HepG2 (cell line): ENCODE measurements around the gene MIPEP. TPM values are rescaled to one million over a fixed set of nuclear protein-coding genes. Genes with fewer than 3 reads are reported as not detected.

Source experiments
- ATAC-seq: fragments of 200-7000 bp; cut with Tn5 transposase; 3 replicates; pipeline ENCODE4 v1.9.1; 2020; ENCODE audit warnings: mild to moderate bottlenecking, moderate library complexity
- BruUV-seq: library from RNA; stranded (reverse); fragments of 400-500 nt; replicated peaks from 2 replicates; lab custom pipeline; 2021; lab: Mats Ljungman, UMichigan
- CTCF ChIA-PET: fragments of 300-600 bp; formaldehyde crosslinking; extraction: SDS; loops from one replicate; lab custom pipeline; 2021; ENCODE audit warnings: low total read pairs, inconsistent platforms, low intra/inter-chr PET ratio; lab: Yijun Ruan, JAX
- POLR2A ChIA-PET: fragments of 350-600 bp; sonication (Branson Sonifier 250); formaldehyde crosslinking; loops from one replicate; lab custom pipeline; 2020; ENCODE audit warnings: antibody characterized with exemption, inconsistent platforms; lab: Yijun Ruan, JAX
- DNase-seq: peaks from one replicate; pipeline ENCODE4 v3.0.0-alpha.2; 2015; ENCODE audit warnings: low spot score
- FAIRE-seq: peaks from 3 replicates; lab custom pipeline; 2011; peaks lifted over from hg19 to GRCh38; lab: Jason Lieb, UNC
- H2AFZ ChIP-seq: one replicate; pipeline ENCODE4 v1.6.1; 2011; ENCODE audit warnings: low read length, inconsistent platforms
- H3K27ac ChIP-seq: fragments of 300-600 bp; 3 replicates; pipeline ENCODE4 v1.8.0; 2011; ENCODE audit warnings: mixed run types, mild to moderate bottlenecking, mixed read lengths, low read length, inconsistent platforms; ENCODE audit not compliant: insufficient read depth; ENCODE audit errors: extremely low read length
- H3K27me3 ChIP-seq, 2 experiments: fragments of 200-600 bp in 1 of 2; 2 replicates in 1 of 2; 3 replicates in 1 of 2; pipeline versions ENCODE4 v1.6.0 to v1.8.0; 2011; ENCODE audit warnings: low read length in 2 of 2, mild to moderate bottlenecking in 2 of 2, moderate library complexity in 2 of 2, inconsistent platforms in 1 of 2; ENCODE audit not compliant: insufficient read depth in 2 of 2, control insufficient read depth in 1 of 2
- H3K36me3 ChIP-seq, 2 experiments: fragments of 200-600 bp in 1 of 2; replicated peaks in 1 of 2; 2 replicates in 1 of 2; 3 replicates in 1 of 2; pipeline versions ENCODE4 v1.5.1 to v1.8.0; 2011; ENCODE audit warnings: low read length in 2 of 2, inconsistent platforms in 1 of 2; ENCODE audit not compliant: insufficient read depth in 2 of 2, control insufficient read depth in 1 of 2
- H3K4me1 ChIP-seq: 2 replicates; pipeline ENCODE4 v1.5.1; 2012; ENCODE audit warnings: low read length, inconsistent platforms; ENCODE audit not compliant: insufficient read depth
- H3K4me2 ChIP-seq: 2 replicates; pipeline ENCODE4 v1.6.0; 2011; ENCODE audit warnings: low read depth, low read length, inconsistent platforms
- H3K4me3 ChIP-seq, 3 experiments: fragments of 200-600 bp in 1 of 3; sonication (generic), shearing (Covaris generic) in 1 of 3; replicated peaks in 1 of 3; 2 replicates each; pipeline ENCODE4 v1.5.1; 2011 to 2016; ENCODE audit warnings: low read length in 3 of 3, inconsistent platforms in 2 of 3, low read depth in 2 of 3, mild to moderate bottlenecking in 2 of 3, control low read depth in 1 of 3, mixed read lengths in 1 of 3; ENCODE audit not compliant: insufficient read depth in 1 of 3
- H3K79me2 ChIP-seq: one replicate; pipeline ENCODE4 v1.6.1; 2011; ENCODE audit warnings: low read length, inconsistent platforms; ENCODE audit not compliant: insufficient read depth
- H3K9ac ChIP-seq: 2 replicates; pipeline ENCODE4 v1.6.0; 2011; ENCODE audit warnings: mild to moderate bottlenecking, low read depth, low read length, inconsistent platforms; ENCODE audit not compliant: insufficient read depth
- H3K9me3 ChIP-seq: 2 replicates; pipeline ENCODE4 v1.5.1; 2012; ENCODE audit warnings: mild to moderate bottlenecking, low read length
- H4K20me1 ChIP-seq: 2 replicates; pipeline ENCODE4 v1.6.0; 2011; ENCODE audit warnings: inconsistent platforms, mild to moderate bottlenecking, low read length, moderate library complexity; ENCODE audit not compliant: insufficient read depth
- ELK4 ChIP-seq: sonication (generic); formaldehyde crosslinking; IDR thresholded peaks from 2 replicates; pipeline ENCODE4 v1.9.0; 2021; ENCODE audit warnings: missing genetic modification reagents, borderline replicate concordance
- FOXA3 ChIP-seq: IDR thresholded peaks from 2 replicates; pipeline ENCODE4 v1.6.1; 2016; ENCODE audit warnings: missing genetic modification reagents, missing compliant biosample characterization
- FOXP4 ChIP-seq: sonication (generic); formaldehyde crosslinking; IDR thresholded peaks from 2 replicates; pipeline ENCODE4 v1.4.0; 2020; ENCODE audit warnings: missing genetic modification reagents
- GFI1 ChIP-seq: sonication (generic); formaldehyde crosslinking; IDR thresholded peaks from 2 replicates; pipeline ENCODE4 v1.5.0; 2020; ENCODE audit warnings: missing genetic modification reagents, mild to moderate bottlenecking, borderline replicate concordance
- GPBP1L1 ChIP-seq: sonication (generic); formaldehyde crosslinking; IDR thresholded peaks from 2 replicates; pipeline ENCODE4 v1.5.0; 2020; ENCODE audit warnings: mild to moderate bottlenecking, missing genetic modification reagents
- KLF11 ChIP-seq: IDR thresholded peaks from 2 replicates; pipeline ENCODE4 v1.6.1; 2016; ENCODE audit warnings: missing compliant biosample characterization
- KLF12 ChIP-seq: sonication (generic); formaldehyde crosslinking; IDR thresholded peaks from 2 replicates; pipeline ENCODE4 v1.4.0; 2020; ENCODE audit warnings: missing genetic modification reagents, borderline replicate concordance
- LRRFIP1 ChIP-seq: sonication (generic); formaldehyde crosslinking; conservative IDR thresholded peaks from 2 replicates; pipeline ENCODE4 v1.4.0; 2020; ENCODE audit warnings: missing genetic modification reagents
- MAZ ChIP-seq, 2 experiments: sonication (generic) in 1 of 2; formaldehyde crosslinking in 1 of 2; IDR thresholded peaks; 2 replicates each; pipeline versions ENCODE4 v1.5.0 to v1.6.1; 2012 to 2020; ENCODE audit warnings: low read depth in 2 of 2, mild to moderate bottlenecking in 2 of 2, borderline replicate concordance in 1 of 2, improper control_type of control experiment in 1 of 2, low read length in 1 of 2, missing genetic modification reagents in 1 of 2, moderate library complexity in 1 of 2
- PATZ1 ChIP-seq: sonication (generic); formaldehyde crosslinking; IDR thresholded peaks from 2 replicates; pipeline ENCODE4 v1.4.0; 2020; ENCODE audit warnings: missing genetic modification reagents
- ZNF275 ChIP-seq: sonication (generic); formaldehyde crosslinking; IDR thresholded peaks from 2 replicates; pipeline ENCODE4 v1.8.0; 2022; ENCODE audit warnings: missing genetic modification reagents, mild to moderate bottlenecking, inconsistent platforms, borderline replicate concordance
- ZNF33A ChIP-seq: sonication (generic); formaldehyde crosslinking; IDR thresholded peaks from 2 replicates; pipeline ENCODE4 v1.5.1; 2020; ENCODE audit warnings: missing genetic modification reagents, mild to moderate bottlenecking, moderate library complexity, borderline replicate concordance
- ZNF543 ChIP-seq: sonication (generic); formaldehyde crosslinking; IDR thresholded peaks from 2 replicates; pipeline ENCODE4 v1.4.0; 2020; ENCODE audit warnings: mild to moderate bottlenecking, missing genetic modification reagents
- ZNF644 ChIP-seq: IDR thresholded peaks from 2 replicates; pipeline ENCODE4 v1.6.1; 2016; ENCODE audit warnings: low read depth
- WGBS: methylation state at CpG from one replicate; pipeline ENCODE4 v1.1.6; 2017; ENCODE audit warnings: low lambda C conversion rate; 5-methylcytosine and 5-hydroxymethylcytosine counted together
- in situ Hi-C: cut with HindIII; loops from 2 replicates; pipeline ENCODE4 v1.10.0; 2017; ENCODE audit warnings: low pct_unique_long_range_greater_than_20kb; ENCODE audit not compliant: extremely low pct_ligation_motif_present
- intact Hi-C: fragments of 100-400 bp; cut with micrococcal nuclease; formaldehyde crosslinking; loops from one replicate; pipeline ENCODE4 v1.10.0; 2022; ENCODE audit not compliant: unreplicated experiment
- polyA plus RNA-seq, 8 experiments: library from polyadenylated mRNA; depleted of rRNA in 3 of 8; stranded (reverse) in 7 of 8; unstranded in 1 of 8; fragments of >200 nt; fragmentation: Illumina TruSeq in 4 of 8; extraction: Trizol in 4 of 8; gene quantifications; 2 replicates each; pipeline versions ENCODE4 v1.2.1 to v1.2.3, GENCODE V29; 2011 to 2016; ENCODE audit warnings: low read depth in 4 of 8, missing spikeins in 1 of 8, mixed read lengths in 1 of 8; ENCODE audit not compliant: insufficient read depth in 1 of 8
- total RNA-seq, 5 experiments: library from RNA; depleted of rRNA; stranded (reverse); fragments of >200 nt; fragmentation: Illumina TruSeq; extraction: Trizol; gene quantifications; 2 replicates each; pipeline ENCODE4 v1.2.3, GENCODE V29; 2016; ENCODE audit warnings: low read depth in 1 of 5

Gene MIPEP
- total and polyA plus RNA-seq, 2 of the 13 experiments (the other 11 are each of a cell fraction or from before 2014, with no cell fraction given): 9.3 to 24.1 TPM

- H3K36me3 ChIP-seq: no peaks in the 10 kb centered on the region
- H3K27me3 ChIP-seq: no peaks in the 10 kb centered on the region
- POLR2A ChIA-PET: no interaction called here
- no peaks in the 10 kb centered on the region for H4K20me1 ChIP-seq
- intact Hi-C loops: no loop called here
- 78% methylated on average over 1 of the region's 3 CpGs for WGBS
- in situ Hi-C loops: no loop called here
- H3K4me2 ChIP-seq: no peak overlapping the region
- H3K4me1 ChIP-seq: peaks cover 14% of the 10 kb centered on the region
- H3K9me3 ChIP-seq: no peaks in the 10 kb centered on the region
- DNase-seq: no peak
- ATAC-seq: no peak; the same call in 2 of the 3 replicates
- H3K79me2 ChIP-seq: no peaks in the 10 kb centered on the region
- no peak overlapping the region for H3K27ac ChIP-seq
- no peak overlapping the region for H2AFZ ChIP-seq
- H3K9ac ChIP-seq: no peak overlapping the region
- H3K4me3 ChIP-seq: no peak overlapping the region
- TF ChIP-seq ZNF275 (no peak), ZNF644 (CRISPR knock-in tag) (no peak), MAZ (IDR thresholded peaks at IDR 0.05; ENCODE audit: borderline replicate concordance, low read depth, low read length) (no peak), MAZ (CRISPR knock-in tag; IDR thresholded peaks at IDR 0.05; ENCODE audit: low read depth) (no peak), ZNF33A (CRISPR knock-in tag) (no peak), FOXP4 (CRISPR knock-in tag) (no peak), KLF12 (CRISPR knock-in tag) (no peak), ZNF543 (CRISPR knock-in tag) (no peak), GFI1 (CRISPR knock-in tag) (no peak), PATZ1 (CRISPR knock-in tag) (no peak), GPBP1L1 (no peak), ELK4 (CRISPR knock-in tag) (no peak), KLF11 (CRISPR knock-in tag) (no peak), FOXA3 (no peak), LRRFIP1 (no peak)
- TF ChIP-seq, all 625 proteins: peak for 0
- no peak for FAIRE-seq
- no TSS peak for BruUV-seq
- CTCF ChIA-PET: no interaction called here
Measured at GRCh38 chr13:23690668-23691067, 198.5 kb downstream of the MIPEP start.
